ENCODE measurements around the gene CNTN5.
"Not testable (repeated sequence)": the region's sequence is repeated elsewhere in the genome, so short reads cannot be mapped to it uniquely, and the experiment has no call there.

CNTN5 gene

DNA sequence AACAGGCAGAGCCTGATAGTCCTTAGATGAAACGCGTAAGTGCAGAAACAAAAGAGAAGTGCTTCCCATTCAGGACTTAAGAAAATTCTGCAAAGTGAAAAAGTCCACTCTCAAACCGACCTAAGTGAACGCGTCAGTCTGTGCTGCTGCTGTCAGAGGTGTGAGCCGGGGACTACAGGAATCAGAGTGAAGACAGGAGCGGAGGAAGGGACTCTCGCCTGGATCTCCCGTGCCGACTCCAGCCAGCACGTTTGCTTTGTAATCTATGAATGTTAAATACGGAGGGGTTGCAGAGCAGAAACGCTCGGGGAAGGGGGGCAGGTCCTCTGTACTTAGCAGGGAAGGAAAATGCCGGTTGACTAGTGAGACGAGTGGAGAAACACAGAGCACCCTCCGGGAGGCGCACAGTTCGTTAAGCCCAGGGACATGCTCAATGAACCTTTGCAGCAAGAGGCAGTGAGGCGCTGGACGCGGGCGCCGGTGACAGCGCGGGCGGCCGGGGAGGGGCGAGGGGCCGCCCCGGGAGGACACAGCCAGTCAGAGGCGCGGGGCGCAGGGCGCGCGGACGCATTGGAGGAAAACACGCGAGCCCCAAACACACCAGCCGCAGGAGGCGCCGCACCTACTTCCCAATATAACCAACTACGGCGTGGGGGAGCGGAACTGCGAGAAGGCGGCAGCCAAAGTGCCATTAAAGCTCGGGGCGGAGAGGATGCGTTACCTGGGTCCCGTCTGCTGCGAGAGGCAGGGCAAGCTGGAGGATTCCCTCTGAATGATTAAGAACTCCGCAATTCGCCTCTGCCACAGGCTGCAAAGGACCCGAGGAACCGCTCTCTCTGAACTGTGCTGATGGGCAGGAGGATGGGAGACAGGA lies at the start of gene CNTN5:
CNTN5 (plus strand) TSS at position 598 of the 874 bp plus-strand sequence.
- no peak for DNase-seq

DNA sequence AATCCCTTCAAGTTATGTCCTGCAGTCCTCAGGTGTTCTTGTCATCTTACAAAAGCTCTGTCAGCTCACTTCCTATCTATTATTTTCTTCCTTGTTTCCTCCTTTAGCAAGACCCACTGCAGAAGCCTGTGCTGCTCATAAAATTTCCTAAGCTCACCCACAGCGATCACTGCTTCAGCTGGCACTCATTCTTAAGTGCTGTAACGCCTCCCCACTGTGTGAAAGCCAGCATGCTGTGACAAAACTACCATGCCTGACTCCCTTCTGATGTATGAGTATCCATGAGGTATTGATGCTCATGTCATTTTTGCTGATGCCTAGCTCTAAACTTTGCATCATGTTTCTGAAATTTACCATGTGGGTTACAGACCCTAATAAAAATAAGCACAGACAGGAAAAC lies 41.5 kb upstream of the CNTN5 start:
- no peak for DNase-seq

DNA sequence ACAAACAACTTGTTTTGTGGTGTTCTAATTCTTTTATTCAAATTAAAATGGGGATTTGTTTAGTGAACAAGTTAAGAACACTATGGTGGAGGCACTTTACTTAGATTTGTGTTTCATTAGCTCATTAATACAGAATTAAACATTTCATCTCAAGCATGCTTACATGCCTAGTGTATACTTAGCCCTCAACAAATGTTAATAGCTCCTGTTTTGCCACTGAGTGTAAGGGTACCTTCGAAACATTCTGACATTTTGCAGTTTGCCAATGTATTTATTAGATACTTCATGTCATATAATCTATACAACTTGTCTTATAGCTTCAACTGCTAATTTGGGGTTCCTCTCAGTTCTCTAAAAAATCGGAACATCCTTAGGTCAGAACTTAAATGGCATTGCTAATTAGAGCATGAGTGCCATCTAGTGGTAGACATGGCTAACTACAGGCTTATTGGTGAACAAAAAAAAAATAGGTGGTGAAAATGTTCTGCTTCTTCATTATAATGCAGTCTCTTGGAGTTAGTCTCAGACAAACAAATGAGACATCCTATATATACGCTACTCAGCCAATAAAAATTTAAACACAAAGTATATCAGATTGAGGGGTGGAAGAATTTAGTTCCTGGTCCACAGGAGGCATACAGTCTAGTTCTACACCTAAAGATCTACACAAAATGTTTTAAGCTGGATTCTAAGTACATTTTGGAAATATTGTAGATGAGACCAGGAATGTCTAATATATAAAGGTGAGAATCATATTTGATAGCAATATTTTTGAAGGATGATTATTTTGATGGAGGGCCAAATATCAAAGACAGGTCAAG lies 4.9 kb upstream of the CNTN5 start:
- no peak for DNase-seq

- DNase-seq, result no peak
Observed at GRCh38 chr11:99019696-99020095, 1.1 kb upstream of the CNTN5 start.

- DNase-seq, result no peak
Observed at GRCh38 chr11:99037057-99037456, 16.3 kb downstream of the CNTN5 start.

GRCh38 chr11:99063331-99063730 lies 42.6 kb downstream of the CNTN5 start:
- DNase-seq, result no peak

- no peak for DNase-seq
Observed at GRCh38 chr11:99065121-99065520, 44.4 kb downstream of the CNTN5 start.

GRCh38 chr11:99066618-99067317 lies 46.0 kb downstream of the CNTN5 start:
- no peak for DNase-seq

DNA sequence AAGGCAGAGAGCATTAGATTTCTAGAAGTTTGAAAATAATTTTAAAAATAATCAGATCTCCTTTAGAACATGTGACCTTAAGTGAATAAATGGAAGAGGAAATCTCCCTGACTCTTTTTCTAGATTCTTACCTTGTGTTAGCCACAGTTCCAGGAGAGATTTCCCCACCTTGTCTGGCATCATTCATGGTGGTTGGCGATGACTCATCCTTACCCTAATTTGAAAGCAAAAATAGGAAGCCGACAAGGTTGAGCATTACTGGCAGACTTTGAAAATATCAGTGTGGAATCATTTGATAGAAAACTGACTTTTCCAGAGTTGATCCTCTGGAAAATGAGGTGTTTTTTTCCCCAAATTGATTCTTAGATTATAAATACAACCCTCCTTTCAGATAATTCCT lies 48.1 kb downstream of the CNTN5 start:
- no peak for DNase-seq

- DNase-seq, result no peak
Observed at GRCh38 chr11:99069856-99070444, 49.2 kb downstream of the CNTN5 start.

DNA sequence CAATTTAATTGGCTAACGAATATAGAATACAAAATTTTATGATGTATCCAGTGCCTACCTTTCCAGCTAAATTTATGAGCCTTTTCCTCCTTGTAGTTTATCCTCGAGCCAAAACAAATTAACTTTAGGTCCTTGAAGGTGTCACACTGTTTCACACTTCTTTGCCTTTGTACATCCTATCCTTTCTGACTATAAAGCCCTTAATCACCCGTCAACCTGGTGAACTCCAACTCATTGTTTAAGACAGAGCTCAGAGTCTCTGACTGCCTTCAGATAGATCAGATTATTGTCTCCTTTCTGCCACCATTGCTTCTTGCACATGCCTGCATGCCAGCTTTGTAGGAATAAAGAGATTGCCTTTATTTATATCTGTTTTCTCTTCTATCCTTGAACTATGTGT lies 58.8 kb downstream of the CNTN5 start:
- no peak for DNase-seq

DNA sequence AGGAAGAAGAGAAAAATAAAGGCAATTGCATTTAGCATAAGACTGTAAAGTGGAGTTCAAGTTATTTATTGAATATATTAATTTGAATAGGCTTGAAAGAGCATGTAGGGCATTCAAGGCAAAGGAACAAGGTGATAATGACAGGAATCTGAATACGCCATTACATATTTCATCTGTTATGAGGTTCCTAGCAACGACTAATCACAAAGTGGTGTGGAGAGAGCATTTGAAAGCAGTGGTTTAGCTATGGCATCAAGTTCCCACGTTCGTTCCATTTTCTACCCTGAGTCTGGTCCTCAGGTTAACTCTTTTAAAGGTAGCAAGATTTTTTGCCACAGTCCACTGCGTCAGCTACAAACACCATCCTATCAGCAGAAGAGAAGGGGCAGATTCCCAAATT lies 59.4 kb downstream of the CNTN5 start:
- DNase-seq, result no peak

DNA sequence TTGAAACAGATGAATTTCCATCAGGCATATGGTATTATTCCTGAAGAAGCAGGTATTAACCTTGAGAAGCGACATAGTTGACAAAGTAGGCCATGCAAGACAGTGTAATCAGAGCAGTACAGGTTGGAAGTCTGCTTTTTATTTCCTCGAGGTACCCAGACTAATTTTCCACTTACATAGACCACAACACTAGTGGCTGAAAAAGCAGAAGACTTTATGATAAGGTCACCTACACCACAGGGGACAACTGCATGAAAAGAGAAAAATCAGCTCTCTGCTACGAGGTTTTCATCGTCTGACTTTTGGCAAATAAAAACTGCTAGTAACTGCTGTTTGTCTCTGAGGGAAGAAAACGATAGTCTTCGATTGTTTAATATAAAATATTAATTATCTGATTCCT lies 77.5 kb downstream of the CNTN5 start:
- no peak for DNase-seq

DNA sequence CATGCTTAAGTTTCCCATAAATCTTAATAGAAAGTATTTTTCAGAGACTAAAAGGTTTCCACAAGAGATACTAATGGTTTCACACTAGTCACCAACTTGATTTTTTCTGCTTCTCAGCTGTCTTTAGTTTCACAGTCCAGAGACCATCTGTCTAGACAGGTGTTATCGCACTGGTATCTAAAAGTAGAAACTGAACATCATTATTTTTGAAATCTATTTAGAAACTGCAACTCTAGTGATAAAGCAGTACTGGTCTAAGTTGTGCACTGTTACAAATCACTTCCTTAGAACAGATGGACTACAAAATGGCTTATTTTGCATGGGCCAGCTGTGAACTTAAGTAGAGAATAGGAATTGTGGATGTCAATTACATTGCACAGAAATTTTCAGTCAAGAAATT lies 78.0 kb downstream of the CNTN5 start:
- DNase-seq, result no peak

- no peak for DNase-seq
Observed at GRCh38 chr11:99117603-99118002, 96.9 kb downstream of the CNTN5 start.

GRCh38 chr11:99133862-99134261 lies 113.1 kb downstream of the CNTN5 start:
- DNase-seq, result not testable (repeated sequence)

- DNase-seq, result no peak
Observed at GRCh38 chr11:99135508-99135907, 114.8 kb downstream of the CNTN5 start.

DNA sequence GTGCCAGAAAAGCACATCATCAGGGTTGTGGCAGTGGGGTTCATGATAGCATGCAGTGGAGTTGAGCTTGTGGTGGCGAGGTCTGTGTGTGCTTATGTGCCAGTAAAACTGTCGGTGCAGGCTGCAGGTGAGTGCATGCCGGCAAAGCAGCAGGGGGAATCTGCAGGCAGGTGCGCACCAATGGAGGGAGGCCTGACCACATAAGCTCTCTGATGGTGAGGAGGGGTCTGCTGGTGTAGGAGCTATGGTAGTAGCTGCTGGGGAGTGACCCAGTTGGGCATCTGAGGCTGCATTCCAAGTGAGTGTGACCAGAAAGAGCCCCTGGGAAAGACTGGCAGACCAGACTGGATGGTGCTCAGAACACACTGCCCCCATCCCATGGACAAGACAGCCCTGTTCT lies 121.5 kb downstream of the CNTN5 start:
- DNase-seq, result no peak

DNA sequence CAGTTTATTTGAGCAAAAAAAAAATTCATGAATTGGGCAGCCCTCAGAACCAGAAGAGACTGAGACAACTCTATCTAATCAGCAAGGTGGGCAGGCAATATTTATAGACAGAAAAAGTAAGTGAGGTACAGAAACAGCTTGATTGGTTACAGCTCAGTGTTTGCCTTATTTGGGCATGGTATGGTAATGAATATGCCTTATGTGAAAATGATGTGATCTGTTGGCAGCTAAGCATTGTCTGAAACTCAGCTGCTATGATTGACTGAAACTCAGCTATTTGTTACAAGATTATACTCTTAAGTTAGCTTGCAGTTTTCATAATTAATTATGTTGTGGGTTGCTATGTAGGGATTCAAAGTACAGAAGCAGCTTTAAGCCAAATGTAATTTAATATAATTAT lies 127.6 kb downstream of the CNTN5 start:
- no peak for DNase-seq

- DNase-seq, result no peak
Observed at GRCh38 chr11:99154277-99154676, 133.5 kb downstream of the CNTN5 start.

DNA sequence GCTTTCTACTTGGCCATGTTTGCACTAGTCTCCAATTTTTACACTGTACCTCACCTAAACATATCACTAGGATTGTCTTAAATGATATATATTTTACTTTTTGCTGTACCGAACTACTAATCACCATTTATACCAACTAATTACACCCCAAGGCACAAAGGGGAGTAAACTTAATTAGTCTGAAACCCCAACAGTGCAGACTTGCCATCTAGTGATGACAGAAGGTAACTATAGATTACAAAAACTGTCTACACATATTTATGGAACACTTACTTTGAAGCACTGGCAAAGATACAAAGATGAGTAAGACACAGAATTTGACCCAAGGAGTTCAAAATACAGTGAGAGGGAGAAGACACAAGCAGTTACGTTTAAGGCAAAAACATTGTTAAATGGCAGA lies 139.7 kb downstream of the CNTN5 start:
- DNase-seq, result no peak

- no peak for DNase-seq
Observed at GRCh38 chr11:99162819-99163218, 142.1 kb downstream of the CNTN5 start.

DNA sequence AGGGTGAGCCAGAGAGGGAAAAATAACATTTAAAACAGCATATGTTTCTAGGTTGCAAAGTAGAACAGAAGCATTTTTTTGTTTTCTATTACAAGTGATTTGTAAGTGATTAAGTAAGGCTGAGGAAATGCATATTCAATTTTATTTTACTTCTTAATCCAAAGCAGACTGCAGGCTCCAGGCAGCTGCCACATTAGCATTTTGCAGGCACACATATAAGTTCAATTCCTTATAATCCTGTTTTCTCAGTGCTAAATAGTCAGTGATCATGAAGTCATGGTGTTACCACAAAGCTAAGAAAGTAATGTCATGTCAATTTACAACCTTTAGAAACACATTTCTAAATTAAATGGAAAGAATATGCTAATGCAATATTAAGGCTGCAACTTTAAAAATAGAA lies 149.8 kb downstream of the CNTN5 start:
- DNase-seq, result no peak

Data from GDM1 (cell line).